ENCODE results near the gene C2orf92.

- TF ChIP-seq CTCF (IDR thresholded peaks at IDR 0.05), result peak in 1 of 3 donors; percentile 14
- TF ChIP-seq POLR2A (IDR thresholded peaks at IDR 0.05), result no peak
- TF ChIP-seq POLR2AphosphoS5 (IDR thresholded peaks at IDR 0.05), result peak in 1 of 3 donors; percentile 22
Measured at GRCh38 chr2:97663626-97663961, 5.9 kb upstream of the C2orf92 start.

All from breast epithelium (tissue), 3 donors.